Measurements from ENCODE around the gene PDCD1. TPM values are rescaled to one million over a fixed set of nuclear protein-coding genes. Genes with fewer than 3 reads are reported as not detected.

PDCD1 gene
- total RNA-seq, 2 donors from 2014 or later, result 22.5 to 25.4 TPM

- H3K27ac Mint-ChIP-seq, result no peak overlapping the region
- ATAC-seq (no peak), DNase-seq (ENCODE audit: low spot score in 2 of 2) (peak in 1 of 2 donors; percentile 2)
- peaks cover 2 to 5% of the 10 kb centered on the region in 2 donors for H3K36me3 Mint-ChIP-seq
- no peaks in the 10 kb centered on the region for H3K9me3 Mint-ChIP-seq
Observed at GRCh38 chr2:241852981-241853631, 5.6 kb downstream of the PDCD1 start.

- Mint-ChIP-seq H3K9me3 (no peaks in the 10 kb centered on the region), H3K36me3 (peaks cover 0 to 5% of the 10 kb centered on the region in 2 donors), H3K27ac (no peak overlapping the region)
- ATAC-seq (no peak), DNase-seq (ENCODE audit: low spot score in 2 of 2) (peak in 1 of 2 donors; percentile 53)
Observed at GRCh38 chr2:241852116-241852980, 6.3 kb downstream of the PDCD1 start.

- Mint-ChIP-seq H3K9me3 (no peaks in the 10 kb centered on the region), H3K36me3 (peaks cover 0 to 2% of the 10 kb centered on the region in 2 donors), H3K27ac (peak overlapping the region in 1 of 2 donors; percentile 56)
- ATAC-seq (no peak), DNase-seq (ENCODE audit: low spot score in 2 of 2) (peak in 1 of 2 donors; percentile 23)
Observed at GRCh38 chr2:241851325-241852115, 7.2 kb downstream of the PDCD1 start.

GRCh38 chr2:241850544-241851324, 8.0 kb downstream of the PDCD1 start:
- Mint-ChIP-seq H3K9me3 (no peaks in the 10 kb centered on the region), H3K36me3 (peaks cover 0 to 9% of the 10 kb centered on the region in 2 donors), H3K27ac (no peak overlapping the region)
- ATAC-seq, result no peak
- no peak for DNase-seq (ENCODE audit: low spot score in 2 of 2)

- H3K36me3 Mint-ChIP-seq, result peaks cover 0 to 9% of the 10 kb centered on the region in 2 donors
- no peak for DNase-seq (ENCODE audit: low spot score in 2 of 2)
- no peaks in the 10 kb centered on the region for H3K9me3 Mint-ChIP-seq
- ATAC-seq, result peak in 1 of 2 donors; percentile 9
- H3K27ac Mint-ChIP-seq, result no peak overlapping the region
Observed at GRCh38 chr2:241849616-241850543, 8.8 kb downstream of the PDCD1 start.

- ATAC-seq (no peak), DNase-seq (ENCODE audit: low spot score in 2 of 2) (no peak)
- no peak overlapping the region for H3K27ac Mint-ChIP-seq
- H3K9me3 Mint-ChIP-seq, result no peaks in the 10 kb centered on the region
- H3K36me3 Mint-ChIP-seq, result peaks cover 0 to 9% of the 10 kb centered on the region in 2 donors
Observed at GRCh38 chr2:241848761-241849615, 9.7 kb downstream of the PDCD1 start.

GRCh38 chr2:241846406-241846805, 12.3 kb downstream of the PDCD1 start:
- Mint-ChIP-seq H3K36me3 (peaks cover 0 to 9% of the 10 kb centered on the region in 2 donors), H3K9me3 (no peaks in the 10 kb centered on the region), H3K27ac (peak overlapping the region in 1 of 2 donors; percentile 89)
- ATAC-seq, result no peak
- DNase-seq (ENCODE audit: low spot score in 2 of 2), result no peak

- no peak for ATAC-seq
- peak overlapping the region; percentile 61 to 85 for H3K27ac Mint-ChIP-seq
- no peak for DNase-seq (ENCODE audit: low spot score in 2 of 2)
- H3K36me3 Mint-ChIP-seq, result peaks cover 0 to 9% of the 10 kb centered on the region in 2 donors
- no peaks in the 10 kb centered on the region for H3K9me3 Mint-ChIP-seq
Observed at GRCh38 chr2:241844831-241845578, 13.7 kb downstream of the PDCD1 start.

- H3K36me3 Mint-ChIP-seq, result peaks cover 0 to 9% of the 10 kb centered on the region in 2 donors
- DNase-seq (ENCODE audit: low spot score in 2 of 2) (peak; percentile 86 to 95), ATAC-seq (peak; percentile 87 to 92)
- no peaks in the 10 kb centered on the region for H3K9me3 Mint-ChIP-seq
- H3K27ac Mint-ChIP-seq, result peak overlapping the region; percentile 61 to 85
Observed at GRCh38 chr2:241844066-241844728, 14.5 kb downstream of the PDCD1 start.

- Mint-ChIP-seq H3K36me3 (peaks cover 0 to 9% of the 10 kb centered on the region in 2 donors), H3K27ac (peak overlapping the region in 1 of 2 donors; percentile 59), H3K9me3 (no peaks in the 10 kb centered on the region)
- DNase-seq (ENCODE audit: low spot score in 2 of 2), result no peak
- ATAC-seq, result peak in 1 of 2 donors; percentile 4
Observed at GRCh38 chr2:241843321-241844065, 15.2 kb downstream of the PDCD1 start.

- ATAC-seq, result peak; percentile 8 to 62
- peaks cover 0 to 11% of the 10 kb centered on the region in 2 donors for H3K36me3 Mint-ChIP-seq
- peak overlapping the region; percentile 59 to 60 for H3K27ac Mint-ChIP-seq
- DNase-seq (ENCODE audit: low spot score in 2 of 2), result peak in 1 of 2 donors; percentile 78
- H3K9me3 Mint-ChIP-seq, result peaks cover 0 to 1% of the 10 kb centered on the region in 2 donors
Observed at GRCh38 chr2:241842620-241843211, 16.0 kb downstream of the PDCD1 start.

GRCh38 chr2:241842067-241842415, 16.7 kb downstream of the PDCD1 start:
- ATAC-seq (no peak), DNase-seq (ENCODE audit: low spot score in 2 of 2) (no peak)
- no peak overlapping the region for H3K27ac Mint-ChIP-seq
- peaks cover 0 to 18% of the 10 kb centered on the region in 2 donors for H3K36me3 Mint-ChIP-seq
- peaks cover 0 to 8% of the 10 kb centered on the region in 2 donors for H3K9me3 Mint-ChIP-seq

Measured in activated naive CD4-positive, alpha-beta T cell treated with anti-CD3 and anti-CD28 coated beads, Interleukin-2, amount 50 U/mL, for 72 hours (primary cell).